ENCODE measurements around the gene PKD2L2. TPM values are rescaled to one million over a fixed set of nuclear protein-coding genes. Genes with fewer than 3 reads are reported as not detected.

The PKD2L2 gene
- polyA plus RNA-seq, 2 of the 4 experiments (the other 2 are of a cell fraction): 0.04 to 0.05 TPM

- ATAC-seq (peak; percentile 24 to 48; a peak in 2 of 6 replicates), FAIRE-seq (no peak), DNase-seq (ENCODE audit: low read depth in 1 of 2, low spot score in 1 of 2) (no peak)
- Histone ChIP-seq H3K4me3 (no peak overlapping the region), H3K4me2 (no peak overlapping the region), H3K27ac (no peak overlapping the region), H3K9me3 (no peaks in the 10 kb centered on the region), H3K4me1 (no peaks in the 10 kb centered on the region)
- TF ChIP-seq MYC (IDR thresholded peaks at IDR 0.05; ENCODE audit: borderline replicate concordance, low read length) (no peak), ZSCAN20 (CRISPR knock-in tag; IDR thresholded peaks at IDR 0.05) (no peak), CHD2 (IDR thresholded peaks at IDR 0.05; ENCODE audit: low read length, partially characterized antibody) (no peak), FOXS1 (CRISPR knock-in tag; IDR thresholded peaks at IDR 0.05) (no peak), BCL3 (IDR thresholded peaks at IDR 0.05) (no peak), HDAC2 (IDR thresholded peaks at IDR 0.05) (no peak)
- POLR2A ChIA-PET: no interaction called here
- WGBS (ENCODE audit: missing lambda C conversion rate): 84% methylated on average over 5 of the region's 5 CpGs
- CTCF ChIA-PET: interaction anchor here (1.0 kb wide), 1 partner anchor 18 kb away, joined by 5 read pairs; no protein-coding TSS in a partner anchor
Measured at GRCh38 chr5:137856916-137857862, 32.1 kb upstream of the PKD2L2 start.

- ChIA-PET CTCF (interaction anchor here (1.0 kb wide), 1 partner anchor 17 kb away, joined by 5 read pairs; no protein-coding TSS in a partner anchor), POLR2A (no interaction called here)
- ATAC-seq: no peak
Measured at GRCh38 chr5:137858223-137858916, 30.9 kb upstream of the PKD2L2 start.

More at GRCh38 chr5:137858223-137858916, 30.9 kb upstream of the PKD2L2 start:
- H3K4me1 ChIP-seq: no peaks in the 10 kb centered on the region
- WGBS (ENCODE audit: missing lambda C conversion rate): 63% methylated on average over 3 of the region's 3 CpGs
- no peak overlapping the region for H3K27ac ChIP-seq
- no peak for TF ChIP-seq RNF2 (IDR thresholded peaks at IDR 0.05; ENCODE audit: borderline replicate concordance, low read depth)
- TF ChIP-seq MAX (IDR thresholded peaks at IDR 0.05): no peak
- TF ChIP-seq REST (IDR thresholded peaks at IDR 0.05): no peak
- no peak for TF ChIP-seq CHD2 (IDR thresholded peaks at IDR 0.05; ENCODE audit: low read length, partially characterized antibody)
- no peak for TF ChIP-seq ZSCAN20 (CRISPR knock-in tag; IDR thresholded peaks at IDR 0.05)
- no peak for TF ChIP-seq GATA3 (IDR thresholded peaks at IDR 0.05; ENCODE audit: borderline replicate concordance)
- TF ChIP-seq POLR2AphosphoS2 (conservative IDR thresholded peaks at IDR 0.05; ENCODE audit: low read length): no peak
- no peak for TF ChIP-seq CBX2 (IDR thresholded peaks at IDR 0.05; ENCODE audit: borderline replicate concordance, low read depth)
- no peak for TF ChIP-seq E2F6 (IDR thresholded peaks at IDR 0.05; ENCODE audit: borderline replicate concordance, low read depth)
- no peak for TF ChIP-seq NR3C1 (IDR thresholded peaks at IDR 0.05)
- peak; percentile 13 for FAIRE-seq
- peak overlapping the region; percentile 45 for H3K4me2 ChIP-seq
- H3K9me3 ChIP-seq: no peaks in the 10 kb centered on the region
- no peak overlapping the region for H3K4me3 ChIP-seq
- DNase-seq (ENCODE audit: low read depth in 1 of 2, low spot score in 1 of 2): no peak

Measured in A549 (cell line).